T1000 (cell line): ENCODE measurements around the gene SNX24.

ENCODE experiments used
- DNase-seq: peaks from one replicate; lab custom pipeline; 2025; ENCODE audit warnings: mixed read lengths; lab: John Stamatoyannopoulos, UW

SNX24 gene

DNA sequence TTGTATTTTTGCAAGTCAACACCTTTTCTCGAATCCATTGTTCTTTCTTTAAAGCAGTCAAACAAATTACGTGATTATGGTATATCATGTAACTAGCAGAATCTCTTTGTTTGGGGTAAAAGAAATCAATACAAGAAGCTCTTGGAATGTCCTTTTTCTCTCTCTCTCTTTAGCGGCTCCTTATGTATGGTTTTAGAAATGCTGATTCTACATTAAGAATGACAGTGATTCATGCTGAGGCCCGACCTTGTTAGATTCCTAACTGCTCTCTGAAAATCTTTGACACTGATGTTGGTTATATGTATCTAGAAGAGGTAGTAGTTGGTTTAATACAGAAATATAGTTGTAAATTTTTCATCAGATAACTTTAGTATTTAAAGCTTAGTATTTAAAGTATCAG is 76.4 kb downstream of the SNX24 start:
- DNase-seq = no peak

DNA sequence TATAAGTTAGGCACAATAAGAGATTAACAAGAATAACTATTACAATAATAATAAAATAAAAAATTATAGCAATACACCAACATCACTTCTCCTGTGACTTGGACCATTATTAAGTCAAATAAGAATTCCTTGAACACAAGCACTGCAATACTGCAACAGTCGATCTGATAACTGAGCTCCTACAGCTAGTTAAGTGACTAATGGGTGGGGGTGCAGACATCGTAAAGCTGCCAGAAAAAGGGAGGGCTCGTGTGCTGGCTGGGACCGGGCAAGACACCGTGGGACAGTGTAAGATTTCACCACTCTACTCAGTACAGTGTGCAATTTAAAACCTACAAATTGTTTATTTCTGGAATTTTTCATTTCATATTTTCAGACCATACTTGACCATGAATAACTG is 78.8 kb downstream of the SNX24 start:
- DNase-seq = no peak

DNA sequence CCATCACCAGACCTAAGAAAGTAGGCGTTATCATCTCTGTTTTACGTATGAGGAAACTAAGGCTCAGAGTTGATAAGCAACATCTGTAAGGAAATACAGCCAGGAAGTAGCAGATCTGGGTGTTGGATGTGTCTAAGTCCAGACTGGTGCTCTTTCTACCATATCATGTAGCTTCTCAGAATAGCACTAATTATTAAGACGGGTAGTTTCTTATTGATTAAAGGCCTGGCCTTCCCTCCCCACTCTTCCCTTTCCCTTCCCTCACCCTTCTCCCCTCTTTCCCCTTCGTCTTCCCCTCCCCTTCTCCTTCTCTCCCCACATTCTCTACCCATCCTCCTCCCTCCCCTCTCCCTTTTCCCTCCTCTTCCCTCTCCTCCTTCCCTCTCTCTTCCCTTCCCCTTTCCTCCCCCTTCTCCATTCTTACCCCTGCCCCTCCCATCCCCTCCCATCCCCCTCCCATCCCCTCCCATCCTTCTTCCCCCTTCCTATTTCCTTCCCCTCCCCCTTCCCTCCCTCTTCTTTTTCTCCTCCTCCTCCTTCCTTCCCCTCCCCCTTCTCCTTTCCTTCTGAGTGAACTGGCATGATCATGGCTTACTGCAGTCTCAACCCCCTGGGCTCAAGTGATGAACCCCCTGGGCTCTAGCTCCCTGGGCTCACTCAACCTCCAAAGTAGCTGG is 79.4 kb downstream of the SNX24 start:
- no peak for DNase-seq

DNA sequence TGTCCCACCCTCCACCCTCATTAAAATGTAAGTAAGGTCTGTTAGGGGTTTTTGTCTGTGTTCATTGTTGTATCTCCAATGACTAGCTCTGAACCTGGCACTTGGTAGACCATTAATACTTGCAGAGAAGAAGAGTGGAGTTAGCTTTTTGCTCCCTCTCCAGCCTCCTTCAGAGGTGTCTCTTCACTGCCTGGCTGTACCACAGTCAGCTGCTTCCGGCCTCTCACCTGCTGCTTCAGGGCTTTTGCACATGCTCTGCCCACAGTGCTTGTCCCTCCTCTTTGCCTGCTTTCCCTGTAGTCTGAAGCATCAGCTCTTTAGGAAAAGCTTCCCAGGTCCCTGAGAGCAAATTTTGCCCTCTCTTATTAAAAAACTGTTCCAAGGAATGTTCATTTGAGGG is 83.6 kb downstream of the SNX24 start:
- no peak for DNase-seq

DNA sequence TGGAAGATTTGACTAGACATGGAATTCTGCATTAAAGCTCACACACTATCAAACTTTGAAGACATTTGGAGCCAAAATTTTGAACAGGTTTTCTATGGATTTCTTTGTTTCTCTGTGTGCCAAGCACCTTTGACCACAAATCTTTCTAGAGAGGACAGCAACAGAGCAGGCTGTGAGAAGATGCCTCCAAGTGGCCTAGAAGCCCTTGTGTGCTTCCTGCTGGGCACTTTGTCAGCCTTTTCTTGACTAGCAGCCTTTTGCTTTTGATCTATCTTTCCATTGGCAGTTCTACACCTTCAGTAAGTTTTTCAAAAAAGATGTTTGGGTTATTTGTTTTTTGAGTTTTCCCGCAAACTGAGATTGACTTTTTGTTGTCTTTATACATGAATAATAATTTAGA is 84.6 kb downstream of the SNX24 start:
- DNase-seq = no peak

DNA sequence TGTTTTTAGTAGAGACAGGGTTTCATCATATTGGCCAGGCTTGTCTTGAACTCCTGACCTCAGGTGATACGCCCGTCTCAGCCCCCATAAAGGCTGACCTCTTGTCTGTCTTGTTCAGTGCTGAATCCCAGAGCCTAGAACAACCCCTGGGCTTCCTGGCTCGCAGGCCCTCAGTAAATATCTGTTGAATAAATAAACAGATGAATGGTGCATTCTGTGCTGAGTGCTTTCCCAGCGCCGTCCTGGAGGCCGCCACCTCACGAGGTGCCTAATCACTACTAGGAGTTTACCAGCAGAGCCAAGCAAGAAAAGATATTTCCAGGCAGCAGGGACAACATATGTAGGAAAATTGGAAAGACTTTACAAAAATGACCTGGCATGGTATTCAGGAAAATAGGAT is 88.5 kb downstream of the SNX24 start:
- DNase-seq = no peak

DNA sequence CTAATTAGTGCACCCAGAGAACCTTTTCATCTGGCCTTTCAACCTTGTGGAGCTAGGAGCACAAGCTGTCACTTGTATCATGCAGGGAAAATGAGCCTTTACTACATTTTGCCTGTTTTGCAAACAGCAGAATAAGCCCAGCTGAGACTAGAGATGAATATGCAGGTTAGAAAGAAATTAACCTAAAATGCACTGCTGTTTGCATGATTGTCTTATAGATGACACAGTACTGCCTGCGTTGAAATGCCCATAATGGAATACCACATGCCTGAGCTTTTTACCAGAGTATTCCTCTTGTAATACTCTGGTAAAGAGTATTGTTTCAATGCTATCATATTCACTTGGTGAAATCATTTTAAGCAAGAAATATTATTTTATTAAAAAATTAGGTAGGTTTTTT is 90.7 kb downstream of the SNX24 start:
- no peak for DNase-seq

DNA sequence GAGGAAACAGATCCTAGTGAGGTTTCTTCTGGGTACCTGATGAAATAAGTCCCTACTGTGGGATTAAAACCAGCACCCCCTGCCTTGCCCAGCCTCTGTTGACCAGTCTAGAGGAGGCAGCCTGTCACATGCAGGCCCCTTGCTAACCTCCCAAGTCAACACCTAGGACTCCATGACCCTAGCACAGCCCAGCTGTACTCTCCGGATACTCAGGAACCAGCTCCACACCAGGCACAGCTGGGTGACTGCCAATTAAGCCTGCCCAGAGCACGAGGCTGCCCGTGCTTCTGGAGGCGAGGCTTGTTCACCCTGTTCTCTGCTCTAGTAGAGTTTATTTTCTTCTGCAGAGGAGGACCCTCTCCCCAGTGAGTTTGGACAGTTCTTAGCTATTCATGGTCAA is 92.5 kb downstream of the SNX24 start:
- DNase-seq = no peak

DNA sequence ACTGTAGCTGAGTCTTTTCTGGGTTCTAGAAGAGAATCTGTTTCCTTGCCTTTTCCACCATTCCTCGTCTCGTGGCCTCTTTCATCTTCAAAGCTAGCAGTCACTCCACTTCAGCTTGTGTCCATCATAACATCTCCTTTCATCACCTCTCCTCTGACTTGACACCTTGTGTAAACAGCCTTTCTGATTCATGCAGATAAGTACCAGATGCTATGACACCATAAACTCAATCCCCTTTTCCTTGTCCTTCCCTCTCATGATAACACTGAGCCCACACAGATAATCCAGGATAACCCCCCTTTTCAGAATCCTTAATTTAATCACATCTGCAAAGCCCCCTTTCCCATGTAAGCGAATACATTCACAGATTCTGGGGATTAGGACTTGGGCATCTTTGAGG is 95.5 kb downstream of the SNX24 start:
- no peak for DNase-seq

DNA sequence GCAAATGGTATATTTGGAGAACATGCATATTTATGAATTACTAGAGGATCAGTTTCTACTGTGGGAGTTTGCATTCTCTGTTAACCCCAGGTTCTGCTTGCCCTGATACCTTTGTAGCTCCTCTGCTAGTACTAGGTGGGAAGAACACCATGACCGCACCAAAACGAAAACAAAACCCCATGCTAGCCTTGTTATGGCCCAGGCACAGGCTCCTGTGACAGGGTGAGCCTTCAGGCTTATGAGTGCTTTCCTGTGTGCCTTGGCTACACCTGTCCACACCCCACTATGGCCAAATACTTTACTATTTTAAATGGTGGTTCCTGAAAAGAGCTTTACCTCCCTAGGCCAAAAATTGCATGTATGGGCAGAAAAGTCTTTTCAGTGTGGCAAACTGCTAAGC is 96.3 kb downstream of the SNX24 start:
- no peak for DNase-seq

DNA sequence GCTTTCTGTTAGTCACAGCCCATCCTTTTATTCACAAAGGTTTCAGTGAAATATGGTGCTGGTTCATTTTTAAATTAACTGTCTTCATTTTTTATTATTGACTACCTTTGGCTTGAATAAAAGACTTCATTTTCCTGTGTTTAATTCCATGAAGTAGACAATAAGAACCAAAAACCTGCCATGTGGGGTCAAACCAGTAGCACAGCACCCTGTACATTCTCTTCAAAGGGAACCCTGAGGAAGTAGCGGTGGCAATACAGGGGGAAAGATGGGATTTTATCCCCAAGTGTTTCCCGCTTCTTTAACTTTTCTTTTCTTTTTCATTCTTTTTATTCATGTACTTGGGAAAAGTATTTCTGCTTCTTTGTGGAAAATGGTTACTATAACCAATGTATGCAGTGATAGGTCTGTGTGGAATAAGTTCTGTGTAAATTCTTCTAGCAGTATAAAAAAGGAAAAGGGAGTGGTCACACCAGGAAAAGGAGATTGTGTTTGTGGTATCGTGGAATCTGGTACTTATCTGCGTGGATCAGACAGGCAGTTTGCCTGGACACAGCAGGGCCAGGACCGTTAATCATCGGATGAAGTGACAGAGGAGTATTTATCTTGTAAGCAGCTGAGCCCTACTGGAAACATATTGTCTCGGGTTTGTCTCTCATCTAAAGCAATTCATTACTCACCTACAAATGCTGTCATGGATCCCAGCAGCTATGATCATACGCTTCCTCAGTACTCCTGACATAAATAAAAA is 96.9 kb downstream of the SNX24 start:
- no peak for DNase-seq

DNA sequence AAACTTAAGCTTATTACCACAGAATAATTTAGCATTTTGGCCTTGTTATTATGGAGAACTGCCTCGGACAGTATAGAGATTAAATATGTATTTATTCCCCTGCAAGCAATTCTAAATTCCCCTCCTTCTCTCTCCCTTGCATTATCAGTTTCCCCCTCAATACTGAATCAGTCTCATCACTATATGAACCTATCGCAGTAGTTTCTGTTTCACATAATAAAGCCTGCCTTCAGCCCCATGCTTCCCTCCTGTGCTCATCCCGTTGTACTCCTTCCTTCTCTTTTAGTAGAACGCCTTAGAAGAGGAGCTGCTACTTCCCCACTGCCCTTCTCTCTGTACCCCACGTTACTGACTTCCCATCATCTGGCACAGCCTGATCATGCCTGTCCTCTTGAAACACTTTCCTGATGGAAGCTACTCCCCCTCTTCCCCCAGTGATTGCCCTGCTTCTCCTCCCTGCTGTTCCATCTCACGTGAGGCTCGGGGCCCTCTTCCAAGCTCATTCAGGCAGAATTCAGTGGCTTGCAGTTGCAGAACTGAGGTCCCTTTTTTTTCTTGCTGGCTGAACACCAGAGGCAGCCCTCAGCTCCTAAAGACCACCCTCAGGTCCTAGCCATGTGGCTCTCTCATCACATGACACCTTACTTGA is 97.8 kb downstream of the SNX24 start:
- no peak for DNase-seq

DNA sequence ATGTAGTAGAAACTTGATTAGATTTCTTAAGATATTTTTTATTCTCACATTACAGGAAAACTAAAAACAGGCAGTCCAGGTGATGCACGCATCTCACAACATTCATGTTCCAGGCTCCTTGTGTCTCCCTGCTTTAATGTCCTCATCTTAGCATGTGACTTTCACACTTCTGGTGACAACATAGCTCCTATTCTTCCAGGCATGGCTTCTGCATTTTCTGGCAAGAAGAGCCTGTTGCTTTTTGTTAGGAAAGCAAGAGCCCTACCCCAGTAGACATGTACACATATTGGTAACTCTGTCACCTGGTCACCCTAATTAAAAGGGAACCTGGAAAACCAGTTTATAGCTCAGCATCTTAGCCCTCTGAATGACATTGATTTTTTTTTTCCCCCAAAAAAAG is 98.6 kb downstream of the SNX24 start:
- DNase-seq = no peak

DNA sequence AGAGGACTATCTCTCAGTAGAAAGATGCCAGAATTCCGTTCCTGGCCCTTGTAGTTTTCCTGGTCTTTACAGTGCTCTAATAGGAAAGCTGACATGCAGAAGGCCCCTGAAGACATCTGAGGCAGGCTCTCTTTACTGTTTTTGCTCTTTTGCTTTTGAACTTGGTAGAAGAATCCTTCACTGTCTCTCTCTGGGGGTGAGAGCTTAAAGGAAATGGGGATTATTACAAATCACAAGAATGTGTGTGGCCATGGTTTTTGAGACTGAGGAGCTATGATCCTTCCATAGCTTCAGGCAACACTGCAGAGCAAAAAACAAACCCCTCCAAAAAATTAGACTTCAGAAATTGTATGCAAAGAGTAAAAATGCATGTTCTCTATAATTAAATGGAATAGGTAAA is 102.0 kb downstream of the SNX24 start:
- no peak for DNase-seq

DNA sequence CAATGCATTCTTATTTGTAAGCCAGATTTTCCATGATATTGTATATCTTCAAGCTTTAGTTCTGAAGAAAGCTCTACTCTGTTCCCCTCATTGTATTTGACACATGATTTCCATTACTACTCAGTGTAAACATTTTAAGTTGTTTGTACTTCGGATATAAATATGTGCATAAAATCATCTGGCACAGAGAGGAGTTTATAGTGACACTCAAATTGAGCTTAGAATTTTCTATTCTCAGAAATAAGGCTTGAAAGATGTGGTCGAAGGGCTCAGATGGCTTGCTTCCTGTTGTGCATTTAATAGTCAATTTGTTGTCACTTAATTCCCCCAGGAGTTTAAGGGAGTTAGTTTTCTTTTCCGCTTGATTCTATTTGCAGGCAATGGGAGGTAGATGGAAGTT is 102.4 kb downstream of the SNX24 start:
- no peak for DNase-seq

DNA sequence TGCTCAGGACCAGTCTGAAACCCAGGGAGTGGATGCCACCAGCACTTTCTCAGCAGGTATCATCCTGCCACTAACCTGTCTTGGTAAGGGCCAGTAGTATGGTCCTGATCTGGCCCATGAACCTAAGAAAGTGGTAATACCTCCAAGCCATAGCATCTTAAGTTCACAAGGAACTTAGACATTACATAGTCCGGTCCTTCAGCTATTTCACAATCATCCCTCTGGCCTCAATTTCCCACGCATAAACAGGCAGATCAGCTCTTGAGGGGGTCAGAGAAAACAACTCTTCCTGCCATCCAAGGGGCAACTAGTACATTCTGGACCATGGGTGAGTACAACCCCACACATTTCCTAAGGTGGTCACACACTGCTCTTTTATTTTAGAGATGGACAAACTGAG is 102.9 kb downstream of the SNX24 start:
- no peak for DNase-seq

DNA sequence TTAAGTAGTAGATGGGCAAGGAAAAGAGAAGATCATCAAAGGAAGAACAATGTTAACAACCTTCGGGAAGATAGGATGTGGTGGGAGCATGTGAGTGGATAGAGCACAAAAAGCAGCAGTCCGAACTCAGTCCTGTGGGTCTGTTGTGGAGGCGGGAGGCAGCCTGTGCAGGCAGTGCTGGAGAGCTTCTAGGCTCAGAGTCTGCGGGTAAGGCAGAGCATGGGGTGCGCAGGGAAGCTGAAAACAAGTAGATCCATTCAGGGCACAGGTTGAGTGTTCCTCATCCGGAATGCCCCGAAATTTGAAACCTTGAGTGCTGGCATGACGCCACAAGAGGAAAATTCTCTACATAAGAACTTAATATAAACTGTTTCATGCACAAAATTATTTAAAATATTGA is 106.2 kb downstream of the SNX24 start:
- DNase-seq = no peak

DNA sequence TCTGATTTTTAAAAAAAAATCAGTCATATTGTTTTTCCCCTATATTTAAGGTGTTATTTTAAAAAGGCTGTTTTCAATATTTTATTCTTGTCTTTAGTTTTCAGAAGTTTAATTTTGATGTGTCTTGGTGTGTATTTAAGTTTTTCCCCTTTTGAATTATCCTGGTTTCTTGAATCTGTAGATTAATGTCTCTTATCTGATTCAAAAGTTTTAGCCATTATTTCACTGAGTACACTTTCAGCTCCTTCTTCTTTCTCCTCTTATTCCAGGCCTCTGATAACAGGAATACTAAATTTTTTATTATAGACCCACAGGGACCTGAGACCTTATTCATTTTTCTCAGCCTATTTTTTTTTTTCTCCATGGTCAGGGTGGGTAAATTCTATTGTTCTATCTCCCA is 109.3 kb downstream of the SNX24 start:
- DNase-seq = no peak

DNA sequence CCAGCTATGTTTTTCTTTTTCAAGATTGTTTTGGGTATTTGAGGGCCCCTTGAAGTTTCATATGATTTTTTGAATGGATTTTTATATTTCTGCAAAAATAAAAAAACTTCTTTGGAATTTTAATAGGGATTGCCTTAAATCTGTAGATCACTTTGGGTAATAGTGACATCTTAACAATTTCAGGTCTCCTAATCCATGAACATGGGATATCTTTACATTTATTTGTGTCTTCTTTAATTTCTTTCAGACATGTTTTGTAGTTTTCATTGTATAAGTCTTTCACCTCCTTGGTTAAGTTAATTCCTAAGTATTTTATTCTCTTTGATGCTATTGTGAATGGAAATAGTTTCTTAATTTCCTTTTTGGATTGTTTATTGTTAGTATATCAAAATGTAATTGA is 112.0 kb downstream of the SNX24 start:
- DNase-seq = no peak

DNA sequence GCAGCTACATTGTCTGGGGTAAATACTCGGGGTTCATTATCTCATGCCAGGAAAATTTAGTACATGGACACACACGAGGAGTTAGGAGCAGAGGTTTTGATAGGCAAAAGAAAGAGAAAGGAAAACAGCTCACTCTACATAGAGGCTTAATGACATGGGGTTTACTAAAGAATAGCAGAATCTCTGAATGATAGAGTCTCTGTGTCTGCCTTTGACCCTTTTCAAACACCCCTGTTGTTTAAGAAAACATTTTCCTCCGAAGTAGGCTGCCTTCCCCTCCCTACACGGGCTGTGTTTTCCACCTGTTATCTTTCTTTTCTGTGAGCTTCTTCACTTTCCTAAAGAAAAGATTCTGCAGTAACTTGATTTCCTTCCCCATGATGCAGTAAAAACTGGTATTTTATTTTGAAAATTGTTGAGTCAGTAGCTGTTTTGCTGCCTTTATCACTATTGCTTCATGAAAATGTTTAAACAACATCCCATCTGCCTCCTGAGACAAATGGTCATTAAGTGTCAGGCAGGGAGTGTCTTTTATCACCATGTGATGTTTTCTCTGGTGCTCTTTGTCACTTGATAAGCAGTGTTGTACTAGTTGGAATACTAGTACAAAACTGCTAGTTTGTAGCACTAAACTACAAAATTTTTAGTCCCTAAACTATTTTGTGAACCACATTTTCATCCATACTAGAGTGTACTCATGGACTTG is 114.5 kb downstream of the SNX24 start:
- DNase-seq = no peak

DNA sequence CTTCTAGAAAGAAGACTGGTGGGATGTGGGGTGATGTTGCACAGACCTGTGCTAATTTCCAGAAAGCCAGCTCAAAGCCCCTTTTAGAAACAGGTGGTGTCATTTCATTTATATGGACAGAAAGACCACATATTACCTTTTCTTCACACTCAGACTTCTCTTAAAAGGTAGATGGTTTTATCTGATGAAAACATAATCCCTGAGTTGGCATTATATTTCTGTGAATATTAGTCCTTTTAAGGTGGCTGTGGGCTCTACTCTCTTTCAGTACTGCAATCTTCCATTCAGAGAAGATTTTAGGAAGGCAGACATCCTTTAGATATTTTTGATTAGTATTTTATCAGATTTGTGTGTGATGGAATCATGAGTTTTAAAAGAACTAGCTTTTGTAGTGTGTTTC is 117.9 kb downstream of the SNX24 start:
- DNase-seq = no peak

DNA sequence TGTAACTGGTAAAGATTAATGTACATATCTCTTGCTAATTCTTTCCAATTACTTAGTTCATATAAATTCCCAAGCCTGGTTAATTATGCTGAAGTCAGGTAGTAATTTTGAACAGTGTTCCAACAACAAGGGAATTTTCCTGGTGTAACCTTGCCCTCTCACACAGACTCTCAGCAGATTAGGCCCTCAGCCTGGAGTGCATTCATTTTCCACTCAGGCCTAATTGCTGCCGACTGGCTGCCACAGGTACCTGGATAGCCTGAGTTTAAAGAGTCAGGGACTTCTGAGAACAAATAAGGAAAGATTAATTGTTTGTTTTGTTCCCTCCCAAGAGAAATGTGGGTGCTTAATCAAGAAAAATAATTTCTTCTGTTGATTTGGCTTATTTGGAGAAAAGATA is 119.7 kb downstream of the SNX24 start:
- DNase-seq = no peak

DNA sequence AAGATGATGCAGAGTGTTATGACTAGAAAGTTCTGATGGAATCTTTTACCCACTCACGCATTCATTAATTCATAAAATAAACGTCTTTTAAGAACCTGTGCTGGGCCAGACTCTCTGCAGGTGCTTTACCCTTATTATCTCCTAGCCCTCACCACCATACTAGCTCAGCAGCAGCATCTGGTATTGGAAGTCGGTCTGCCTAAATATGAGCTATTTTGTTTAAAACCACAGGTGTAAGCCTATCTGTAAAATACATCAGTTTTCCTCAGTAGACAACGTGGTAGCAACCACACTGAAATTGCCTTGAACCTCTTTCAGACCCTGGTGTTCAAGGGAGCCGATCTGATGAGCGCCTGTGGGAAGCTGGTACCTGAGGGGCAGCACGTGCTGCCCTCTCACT is 121.7 kb downstream of the SNX24 start:
- no peak for DNase-seq
